GM12878 (cell line): ENCODE data around the gene CAPSL.

Experiments used
- CTCF ChIP-seq, 3 experiments: IDR thresholded peaks in 2 of 3; conservative IDR thresholded peaks in 1 of 3; 2 replicates each; pipeline ENCODE4 v1.5.1; 2011; ENCODE audit warnings: low read depth in 3 of 3, low read length in 3 of 3, mild to moderate bottlenecking in 3 of 3, control low read depth in 2 of 3, moderate library complexity in 2 of 3, inconsistent platforms in 1 of 3, mixed read lengths in 1 of 3; ENCODE audit not compliant: control insufficient read depth in 2 of 3, insufficient read depth in 1 of 3; ENCODE audit errors: extremely low read depth in 1 of 3
- NRF1 ChIP-seq: conservative IDR thresholded peaks from 2 replicates; pipeline ENCODE4 v1.6.1; 2011; ENCODE audit warnings: mild to moderate bottlenecking, low read depth, low read length, improper control_type of control experiment
- RAD21 ChIP-seq: IDR thresholded peaks from 2 replicates; pipeline ENCODE4 v1.6.1; 2011; ENCODE audit warnings: mild to moderate bottlenecking, low read depth, low read length, moderate library complexity; ENCODE audit not compliant: insufficient read depth
- YY1 ChIP-seq: IDR thresholded peaks from 2 replicates; pipeline ENCODE4 v1.6.1; 2011; ENCODE audit warnings: low read depth, mild to moderate bottlenecking, low read length
- ZSCAN29 ChIP-seq: fragments of 450-650 bp; IDR thresholded peaks from 2 replicates; pipeline ENCODE4 v1.6.1; 2017; ENCODE audit warnings: mild to moderate bottlenecking, moderate library complexity

- TF ChIP-seq YY1 (no peak), CTCF (IDR thresholded peaks at IDR 0.05 in 2 of 3, conservative IDR thresholded peaks at IDR 0.05 in 1 of 3; ENCODE audit: control insufficient read depth in 2 of 3, extremely low read depth in 1 of 3, insufficient read depth in 1 of 3, low read depth in 3 of 3, low read length in 3 of 3) (no peak), RAD21 (no peak), NRF1 (no peak), ZSCAN29 (no peak)
Observed at GRCh38 chr5:35876922-35877321, 61.5 kb downstream of the CAPSL start.
